H9 (cell line): ENCODE data around the gene TACC2. TPM values are rescaled to one million over a fixed set of nuclear protein-coding genes. Genes with fewer than 3 reads are reported as not detected.

Experiments
- DNase-seq: peaks from one replicate; pipeline ENCODE4 v3.0.0-alpha.2; 2017
- H2AFZ ChIP-seq: one replicate; pipeline ENCODE4 v1.6.1; 2013; ENCODE audit warnings: mild to moderate bottlenecking, low read length, control low read depth, moderate library complexity
- H2AK5ac ChIP-seq: 2 replicates; pipeline ENCODE4 v1.6.1; 2013; ENCODE audit warnings: low read length, control low read depth, mixed read lengths; ENCODE audit not compliant: insufficient read length
- H2BK120ac ChIP-seq: one replicate; pipeline ENCODE4 v1.6.1; 2013; ENCODE audit warnings: low read depth, mild to moderate bottlenecking, low read length, control low read depth, inconsistent platforms; ENCODE audit not compliant: poor library complexity, severe bottlenecking
- H2BK12ac ChIP-seq: 2 replicates; pipeline ENCODE4 v1.6.1; 2013; ENCODE audit warnings: low read length, control low read depth, mixed read lengths, low read depth; ENCODE audit not compliant: insufficient read length
- H2BK15ac ChIP-seq: 2 replicates; pipeline ENCODE4 v1.6.1; 2013; ENCODE audit warnings: low read depth, low read length, control low read depth
- H2BK20ac ChIP-seq: one replicate; pipeline ENCODE4 v1.6.1; 2013; ENCODE audit warnings: low read depth, mild to moderate bottlenecking, low read length, control low read depth, inconsistent platforms; ENCODE audit not compliant: poor library complexity, severe bottlenecking
- H2BK5ac ChIP-seq: 2 replicates; pipeline ENCODE4 v1.6.1; 2013; ENCODE audit warnings: low read length, control low read depth, mixed read lengths; ENCODE audit not compliant: insufficient read length
- H3K14ac ChIP-seq: 2 replicates; pipeline ENCODE4 v1.6.1; 2013; ENCODE audit warnings: low read length, control low read depth; ENCODE audit not compliant: insufficient read depth
- H3K18ac ChIP-seq: 2 replicates; pipeline ENCODE4 v1.6.1; 2013; ENCODE audit warnings: low read depth, mild to moderate bottlenecking, mixed read lengths, low read length, control low read depth; ENCODE audit not compliant: insufficient read length
- H3K23ac ChIP-seq: 2 replicates; pipeline ENCODE4 v1.6.1; 2013; ENCODE audit warnings: low read length, control low read depth, mixed read lengths, low read depth; ENCODE audit not compliant: insufficient read length
- H3K23me2 ChIP-seq: 2 replicates; pipeline ENCODE4 v1.6.1; 2013; ENCODE audit warnings: low read depth, mild to moderate bottlenecking, mixed read lengths, low read length, control low read depth; ENCODE audit not compliant: insufficient read length, poor library complexity, severe bottlenecking
- H3K27ac ChIP-seq: 2 replicates; pipeline ENCODE4 v1.5.1; 2013; ENCODE audit warnings: low read length, control low read depth, mixed read lengths, low read depth; ENCODE audit not compliant: insufficient read length
- H3K27me3 ChIP-seq: 2 replicates; pipeline ENCODE4 v1.6.1; 2013; ENCODE audit warnings: low read length, control low read depth, inconsistent platforms; ENCODE audit not compliant: insufficient read depth
- H3K4ac ChIP-seq: 2 replicates; pipeline ENCODE4 v1.6.1; 2013; ENCODE audit warnings: low read depth, mild to moderate bottlenecking, control low read depth, inconsistent platforms, low read length, moderate library complexity
- H3K4me1 ChIP-seq: 2 replicates; pipeline ENCODE4 v1.6.1; 2013; ENCODE audit warnings: low read length, control low read depth, inconsistent platforms; ENCODE audit not compliant: insufficient read depth
- H3K4me2 ChIP-seq: 2 replicates; pipeline ENCODE4 v1.6.1; 2013; ENCODE audit warnings: low read length, control low read depth, mixed read lengths; ENCODE audit not compliant: insufficient read length, insufficient read depth
- H3K56ac ChIP-seq: 2 replicates; pipeline ENCODE4 v1.6.1; 2013; ENCODE audit warnings: low read depth, mild to moderate bottlenecking, mixed read lengths, low read length, control low read depth; ENCODE audit not compliant: insufficient read length
- H3K79me1 ChIP-seq: 2 replicates; pipeline ENCODE4 v1.6.1; 2013; ENCODE audit warnings: low read depth, mild to moderate bottlenecking, moderate library complexity, low read length, control low read depth, inconsistent platforms; ENCODE audit not compliant: insufficient read depth, poor library complexity, severe bottlenecking
- H3K79me2 ChIP-seq: 2 replicates; pipeline ENCODE4 v1.6.1; 2013; ENCODE audit warnings: low read length, control low read depth, inconsistent platforms; ENCODE audit not compliant: insufficient read depth
- H3K9ac ChIP-seq: 2 replicates; pipeline ENCODE4 v1.6.1; 2013; ENCODE audit warnings: low read length, control low read depth, mixed read lengths; ENCODE audit not compliant: insufficient read length; ENCODE audit errors: extremely low read depth
- H3K9me3 ChIP-seq: one replicate; pipeline ENCODE4 v1.6.1; 2013; ENCODE audit warnings: low read depth, low read length, inconsistent platforms; ENCODE audit not compliant: control insufficient read depth
- H3T11ph ChIP-seq: one replicate; pipeline ENCODE4 v1.6.1; 2013; ENCODE audit warnings: mild to moderate bottlenecking, low read length, control low read depth, inconsistent platforms
- H4K20me1 ChIP-seq: one replicate; pipeline ENCODE4 v1.6.1; 2013; ENCODE audit not compliant: control insufficient read depth, insufficient read length, insufficient read depth
- H4K5ac ChIP-seq: 2 replicates; pipeline ENCODE4 v1.6.1; 2013; ENCODE audit warnings: low read depth, mild to moderate bottlenecking, mixed read lengths, low read length, control low read depth; ENCODE audit not compliant: insufficient read length
- H4K8ac ChIP-seq: replicated peaks from 2 replicates; pipeline ENCODE4 v1.6.1; 2013; ENCODE audit warnings: low read length, control low read depth, mixed read lengths, low read depth; ENCODE audit not compliant: insufficient read length
- H4K91ac ChIP-seq: 2 replicates; pipeline ENCODE4 v1.6.1; 2013; ENCODE audit warnings: low read depth, mild to moderate bottlenecking, moderate library complexity, mixed read lengths, low read length, control low read depth; ENCODE audit not compliant: insufficient read length
- H3K27ac Mint-ChIP-seq, 3 experiments: 2 replicates in 2 of 3; 3 replicates in 1 of 3; pipeline ENCODE4 v1.8.0; 2020 to 2021; ENCODE audit warnings: mixed read lengths in 3 of 3, mild to moderate bottlenecking in 1 of 3, moderate library complexity in 1 of 3
- H3K27me3 Mint-ChIP-seq: 2 replicates; pipeline ENCODE4 v1.8.0; 2021; ENCODE audit warnings: low read depth, mild to moderate bottlenecking, moderate library complexity, mixed read lengths
- H3K36me3 Mint-ChIP-seq, 3 experiments: 2 replicates in 2 of 3; 3 replicates in 1 of 3; pipeline ENCODE4 v1.8.0; 2020 to 2021; ENCODE audit warnings: low read depth in 3 of 3, mixed read lengths in 3 of 3; ENCODE audit not compliant: insufficient read depth in 1 of 3
- H3K4me1 Mint-ChIP-seq, 2 experiments: 2 replicates each; pipeline ENCODE4 v1.8.0; 2020; ENCODE audit warnings: mixed read lengths in 2 of 2
- H3K4me3 Mint-ChIP-seq, 2 experiments: 2 replicates in 1 of 2; 3 replicates in 1 of 2; pipeline ENCODE4 v1.8.0; 2020 to 2021; ENCODE audit warnings: mild to moderate bottlenecking in 2 of 2, mixed read lengths in 2 of 2, moderate library complexity in 1 of 2
- H3K9me3 Mint-ChIP-seq, 2 experiments: 2 replicates in 1 of 2; 3 replicates in 1 of 2; pipeline ENCODE4 v1.8.0; 2020; ENCODE audit warnings: mild to moderate bottlenecking in 2 of 2, mixed read lengths in 2 of 2, moderate library complexity in 1 of 2
- CTCF ChIP-seq: fragments of 200-600 bp; sonication (generic); conservative IDR thresholded peaks from 3 replicates; pipeline ENCODE4 v1.8.0; 2021; ENCODE audit warnings: antibody characterized with exemption, mild to moderate bottlenecking
- WGBS: extraction: QIAGEN DNeasy Blood & Tissue Kit; methylation state at CpG from one replicate; pipeline ENCODE4 v1.1.7; 2013; ENCODE audit warnings: missing lambda C conversion rate, low lambda C conversion rate, mixed read lengths; ENCODE audit not compliant: insufficient read length; ENCODE audit errors: extremely low coverage; 5-methylcytosine and 5-hydroxymethylcytosine counted together
- total RNA-seq: library from RNA; stranded (reverse); gene quantifications from 2 replicates; pipeline ENCODE4 v1.2.1, GENCODE V29; 2021

Gene TACC2
- total RNA-seq, 1 experiment from 2014 or later, result 58.1 TPM

- WGBS, result no CpG with 5 or more reads among the region's 6 CpGs
- no peaks in the 10 kb centered on the region for H3K23me2 ChIP-seq
- H3K18ac ChIP-seq, result no peak overlapping the region
- no peak overlapping the region for H4K5ac ChIP-seq
- H4K8ac ChIP-seq, result no peak overlapping the region
- H3K4ac ChIP-seq, result no peak overlapping the region
- H2BK12ac ChIP-seq, result no peak overlapping the region
- no peak overlapping the region for H3K9ac ChIP-seq
- H2BK5ac ChIP-seq, result no peak overlapping the region
- H3K36me3 Mint-ChIP-seq, result no peaks in the 10 kb centered on the region
- no peaks in the 10 kb centered on the region for H3K79me2 ChIP-seq
- no peak overlapping the region for H3T11ph ChIP-seq
- no peak overlapping the region for H2AFZ ChIP-seq
- no peak overlapping the region for H3K4me2 ChIP-seq
- no peaks in the 10 kb centered on the region for H3K79me1 ChIP-seq
- H2BK15ac ChIP-seq, result no peak overlapping the region
- no peak overlapping the region for H4K91ac ChIP-seq
- H3K4me1 ChIP-seq, result no peaks in the 10 kb centered on the region
- H3K23ac ChIP-seq, result no peak overlapping the region
- H3K9me3 Mint-ChIP-seq, result peaks cover 0 to 2% of the 10 kb centered on the region in 2 experiments; a peak in 2 of 5 replicates
- H3K27ac ChIP-seq, result no peak overlapping the region
- H3K9me3 ChIP-seq, result no peaks in the 10 kb centered on the region
- no peak overlapping the region for H2AK5ac ChIP-seq
- H3K27ac Mint-ChIP-seq, result no peak overlapping the region; a peak in 2 of 7 replicates
- no peak overlapping the region for H3K14ac ChIP-seq
- H4K20me1 ChIP-seq, result no peaks in the 10 kb centered on the region
- no peak overlapping the region for H2BK20ac ChIP-seq
- no peak overlapping the region for H3K56ac ChIP-seq
- H3K4me1 Mint-ChIP-seq, result peaks cover 13 to 16% of the 10 kb centered on the region in 2 experiments
- no peak overlapping the region for H3K4me3 Mint-ChIP-seq
- no peak for TF ChIP-seq CTCF
- peaks cover 3% of the 10 kb centered on the region; the same call in 1 of the 2 replicates for H3K27me3 Mint-ChIP-seq
- H2BK120ac ChIP-seq, result no peak overlapping the region
- DNase-seq, result no peak
- H3K27me3 ChIP-seq, result no peaks in the 10 kb centered on the region
Measured at GRCh38 chr10:122298206-122298597, 309.2 kb downstream of the TACC2 start.
